PC-9 (cell line): ENCODE data around the gene ANKS1B. TPM values are rescaled to one million over a fixed set of nuclear protein-coding genes. Genes with fewer than 3 reads are reported as not detected.

Experiments used
- BruUV-seq: library from RNA; stranded (reverse); fragments of 400-500 nt; replicated peaks from 2 replicates; lab custom pipeline; 2021; lab: Mats Ljungman, UMichigan
- CTCF ChIA-PET: fragments of 300-600 bp; sonication (Branson Sonifier 250); formaldehyde crosslinking; loops from one replicate; lab custom pipeline; 2022; ENCODE audit warnings: antibody characterized with exemption; lab: Charles Lee
- POLR2A ChIA-PET: fragments of 300-600 bp; sonication (Branson Sonifier 250); formaldehyde crosslinking; loops from one replicate; lab custom pipeline; 2022; ENCODE audit warnings: antibody characterized with exemption; ENCODE audit not compliant: unreplicated experiment; lab: Charles Lee
- DNase-seq, 2 experiments: peaks; one replicate each; pipeline versions ENCODE4 v3.0.0 to v3.0.0-alpha.2; 2015 to 2022; ENCODE audit warnings: mixed read lengths in 1 of 2
- H2AFZ ChIP-seq: fragments of 200-600 bp; sonication (generic); 2 replicates; pipeline ENCODE4 v1.8.1; 2017; ENCODE audit warnings: antibody characterized with exemption
- H3F3A ChIP-seq: fragments of 200-600 bp; sonication (generic); 2 replicates; pipeline ENCODE4 v1.8.1; 2017; ENCODE audit warnings: antibody characterized with exemption, mild to moderate bottlenecking, low read depth; ENCODE audit not compliant: insufficient read depth
- H3K27ac ChIP-seq: fragments of 200-600 bp; sonication (generic); 2 replicates; pipeline ENCODE4 v1.6.1; 2016; ENCODE audit warnings: mixed run types
- H3K27me3 ChIP-seq: fragments of 200-600 bp; sonication (generic); 2 replicates; pipeline ENCODE4 v1.6.1; 2016; ENCODE audit warnings: low read depth, mixed run types; ENCODE audit not compliant: insufficient read depth
- H3K36me3 ChIP-seq: fragments of 200-600 bp; sonication (generic); 2 replicates; pipeline ENCODE4 v1.6.1; 2016; ENCODE audit warnings: low read depth, mixed run types
- H3K4me1 ChIP-seq: fragments of 200-600 bp; sonication (generic); replicated peaks from 2 replicates; pipeline ENCODE4 v1.6.1; 2016; ENCODE audit warnings: mixed run types; ENCODE audit not compliant: insufficient read depth
- H3K4me2 ChIP-seq: fragments of 200-600 bp; sonication (generic); 2 replicates; pipeline ENCODE4 v1.6.1; 2017; ENCODE audit warnings: mixed run types
- H3K4me3 ChIP-seq: fragments of 200-600 bp; sonication (generic); 2 replicates; pipeline ENCODE4 v1.6.1; 2016; ENCODE audit warnings: mixed run types
- H3K79me2 ChIP-seq: fragments of 200-600 bp; sonication (generic); 2 replicates; pipeline ENCODE4 v1.6.1; 2017; ENCODE audit warnings: low read depth, mixed run types
- H3K9me2 ChIP-seq: fragments of 200-600 bp; sonication (generic); 2 replicates; pipeline ENCODE4 v1.8.1; 2017; ENCODE audit warnings: mild to moderate bottlenecking; ENCODE audit not compliant: insufficient read depth
- H3K9me3 ChIP-seq: fragments of 200-600 bp; sonication (generic); 2 replicates; pipeline ENCODE4 v1.8.1; 2016; ENCODE audit warnings: low read depth; ENCODE audit not compliant: insufficient read depth
- H4K20me1 ChIP-seq: fragments of 200-600 bp; sonication (generic); 2 replicates; pipeline ENCODE4 v1.8.1; 2017; ENCODE audit not compliant: insufficient read depth
- EZH2 ChIP-seq: fragments of 200-600 bp; sonication (generic); IDR thresholded peaks from 2 replicates; pipeline ENCODE4 v1.8.0; 2017; ENCODE audit warnings: antibody characterized with exemption, low read depth
- intact Hi-C: fragments of 100-400 bp; cut with micrococcal nuclease; formaldehyde crosslinking; loops from one replicate; pipeline ENCODE4 v1.10.0; 2022; ENCODE audit not compliant: unreplicated experiment
- total RNA-seq: library from RNA; stranded (reverse); gene quantifications from 2 replicates; pipeline ENCODE4 v1.2.3, GENCODE V29; 2021
- TF ChIP-seq, protein P1 (sequence below): fragments of 200-600 bp; sonication (generic); conservative IDR thresholded peaks from 2 replicates; pipeline ENCODE4 v1.6.1; 2017; ENCODE audit warnings: mixed run types, antibody characterized with exemption, mild to moderate bottlenecking, moderate library complexity

Gene ANKS1B
- total RNA-seq, 1 experiment from 2014 or later: not detected

DNA sequence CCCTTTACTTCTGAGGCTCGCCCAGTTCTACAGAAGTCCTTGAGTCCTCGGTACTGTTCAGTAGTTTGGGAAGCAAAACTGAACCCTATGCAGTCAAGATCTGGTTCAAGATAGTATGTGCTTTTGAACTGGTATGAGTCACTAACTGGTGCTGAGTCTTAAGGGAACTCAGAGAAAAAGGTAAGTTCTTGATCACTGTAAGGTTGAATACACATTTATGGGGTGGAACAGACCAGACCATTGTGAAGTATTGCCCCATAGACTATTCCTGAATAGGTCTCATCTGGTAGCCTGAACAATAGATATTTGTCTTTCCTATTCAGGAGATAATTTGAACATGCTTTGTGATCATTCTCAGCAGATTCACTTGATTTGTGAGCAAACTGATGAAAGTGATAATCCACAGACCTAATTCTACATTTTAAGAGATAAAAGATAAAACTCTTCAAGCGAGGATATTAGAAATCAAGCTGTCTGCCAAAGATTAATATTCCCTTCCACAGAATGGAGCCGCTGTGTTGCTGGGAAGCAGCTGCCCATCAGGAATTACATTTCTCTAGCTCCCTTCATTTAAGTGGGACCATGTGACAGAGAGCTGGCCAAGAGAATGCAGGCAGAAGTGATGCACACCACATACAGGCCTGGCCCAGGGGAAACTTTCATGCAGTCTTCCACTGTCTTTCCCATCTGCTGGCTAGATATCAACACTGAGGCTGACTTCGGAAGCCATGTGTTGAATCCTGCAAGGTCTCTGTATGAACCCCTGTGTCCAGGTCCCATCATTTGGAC lies 707.0 kb downstream of the ANKS1B start:
- H3K27ac ChIP-seq: no peak overlapping the region
- no peak for DNase-seq
- no peak for TF ChIP-seq EZH2
- TF ChIP-seq, protein P1, sequence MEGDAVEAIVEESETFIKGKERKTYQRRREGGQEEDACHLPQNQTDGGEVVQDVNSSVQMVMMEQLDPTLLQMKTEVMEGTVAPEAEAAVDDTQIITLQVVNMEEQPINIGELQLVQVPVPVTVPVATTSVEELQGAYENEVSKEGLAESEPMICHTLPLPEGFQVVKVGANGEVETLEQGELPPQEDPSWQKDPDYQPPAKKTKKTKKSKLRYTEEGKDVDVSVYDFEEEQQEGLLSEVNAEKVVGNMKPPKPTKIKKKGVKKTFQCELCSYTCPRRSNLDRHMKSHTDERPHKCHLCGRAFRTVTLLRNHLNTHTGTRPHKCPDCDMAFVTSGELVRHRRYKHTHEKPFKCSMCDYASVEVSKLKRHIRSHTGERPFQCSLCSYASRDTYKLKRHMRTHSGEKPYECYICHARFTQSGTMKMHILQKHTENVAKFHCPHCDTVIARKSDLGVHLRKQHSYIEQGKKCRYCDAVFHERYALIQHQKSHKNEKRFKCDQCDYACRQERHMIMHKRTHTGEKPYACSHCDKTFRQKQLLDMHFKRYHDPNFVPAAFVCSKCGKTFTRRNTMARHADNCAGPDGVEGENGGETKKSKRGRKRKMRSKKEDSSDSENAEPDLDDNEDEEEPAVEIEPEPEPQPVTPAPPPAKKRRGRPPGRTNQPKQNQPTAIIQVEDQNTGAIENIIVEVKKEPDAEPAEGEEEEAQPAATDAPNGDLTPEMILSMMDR: no peak
- no peaks in the 10 kb centered on the region for H4K20me1 ChIP-seq
- BruUV-seq: no TSS peak
- no peaks in the 10 kb centered on the region for H3K9me3 ChIP-seq
- no peak overlapping the region for H3K4me2 ChIP-seq
- H3F3A ChIP-seq: no peaks in the 10 kb centered on the region
- H3K27me3 ChIP-seq: no peaks in the 10 kb centered on the region
- no peaks in the 10 kb centered on the region for H3K79me2 ChIP-seq
- no peaks in the 10 kb centered on the region for H3K36me3 ChIP-seq
- ChIA-PET CTCF (no interaction called here), POLR2A (no interaction called here)
- H3K4me3 ChIP-seq: no peak overlapping the region
- H3K9me2 ChIP-seq: no peaks in the 10 kb centered on the region
- intact Hi-C loops: no loop called here
- H2AFZ ChIP-seq: no peak overlapping the region
- no peaks in the 10 kb centered on the region for H3K4me1 ChIP-seq

DNA sequence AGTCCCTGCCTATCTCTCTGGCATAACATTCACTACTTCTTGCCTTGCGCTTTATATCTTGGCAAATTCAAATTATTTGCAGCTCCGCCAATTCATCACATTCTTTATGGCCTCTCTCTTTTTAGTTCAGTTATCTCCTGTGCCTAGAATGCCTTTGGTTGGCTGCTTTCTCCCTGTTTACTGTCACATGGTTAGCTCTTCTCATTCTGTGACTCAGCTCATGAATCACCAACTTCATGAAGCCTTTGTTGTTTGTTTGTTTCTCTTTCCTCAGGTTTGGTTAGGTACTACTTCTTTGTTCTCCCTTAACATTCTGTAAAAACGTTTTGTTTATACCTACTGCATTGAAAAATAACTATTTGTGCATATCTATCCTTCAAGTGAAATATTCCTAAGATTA lies 713.7 kb downstream of the ANKS1B start:
- H3K36me3 ChIP-seq: no peaks in the 10 kb centered on the region
- H3F3A ChIP-seq: no peaks in the 10 kb centered on the region
- BruUV-seq: no TSS peak
- no peak overlapping the region for H2AFZ ChIP-seq
- no peaks in the 10 kb centered on the region for H3K27me3 ChIP-seq
- no peak overlapping the region for H3K4me2 ChIP-seq
- ChIA-PET CTCF (interaction anchor here (0.6 kb wide), 1 partner anchor 105 kb away, joined by 3 read pairs; no protein-coding TSS in a partner anchor), POLR2A (no interaction called here)
- no peaks in the 10 kb centered on the region for H3K4me1 ChIP-seq
- DNase-seq: no peak
- H4K20me1 ChIP-seq: no peaks in the 10 kb centered on the region
- TF ChIP-seq, protein P1: no peak
- TF ChIP-seq EZH2: no peak
- no peaks in the 10 kb centered on the region for H3K79me2 ChIP-seq
- no peaks in the 10 kb centered on the region for H3K9me3 ChIP-seq
- no peak overlapping the region for H3K4me3 ChIP-seq
- no peaks in the 10 kb centered on the region for H3K9me2 ChIP-seq
- intact Hi-C loops: no loop called here
- H3K27ac ChIP-seq: no peak overlapping the region

DNA sequence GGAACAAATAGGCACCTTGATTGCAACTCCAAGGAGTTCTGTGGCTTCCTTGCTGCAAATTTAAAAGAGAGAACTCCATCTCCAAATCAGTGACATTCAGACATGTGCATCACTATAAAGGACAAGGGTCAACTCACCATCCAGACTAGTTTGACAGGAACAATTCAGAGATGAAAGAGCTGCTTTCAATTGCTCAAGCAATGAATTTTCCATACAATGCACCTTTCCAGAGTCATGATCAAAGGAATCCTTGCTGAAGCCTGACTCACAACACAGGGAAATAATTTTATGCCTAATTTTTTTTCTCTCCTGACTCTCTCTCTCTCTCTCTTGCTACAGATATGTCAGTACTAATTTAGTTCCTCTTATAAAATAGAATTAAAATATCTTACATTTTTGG lies 717.7 kb downstream of the ANKS1B start:
- CTCF ChIA-PET: no interaction called here
- H3K9me2 ChIP-seq: no peaks in the 10 kb centered on the region
- no peaks in the 10 kb centered on the region for H3K4me1 ChIP-seq
- H2AFZ ChIP-seq: no peak overlapping the region
- no peak for DNase-seq
- H3K9me3 ChIP-seq: no peaks in the 10 kb centered on the region
- H3K27ac ChIP-seq: no peak overlapping the region
- H3K36me3 ChIP-seq: no peaks in the 10 kb centered on the region
- no peaks in the 10 kb centered on the region for H4K20me1 ChIP-seq
- TF ChIP-seq, protein P1: no peak
- no peak for TF ChIP-seq EZH2
- no TSS peak for BruUV-seq
- no peaks in the 10 kb centered on the region for H3K27me3 ChIP-seq
- no peaks in the 10 kb centered on the region for H3K79me2 ChIP-seq
- no peak overlapping the region for H3K4me2 ChIP-seq
- H3F3A ChIP-seq: no peaks in the 10 kb centered on the region
- no peak overlapping the region for H3K4me3 ChIP-seq
- POLR2A ChIA-PET: no interaction called here
- intact Hi-C loops: no loop called here
